ENCODE data around the gene SYCN. TPM values are rescaled to one million over a fixed set of nuclear protein-coding genes. Genes with fewer than 3 reads are reported as not detected.

The SYCN gene
- total and polyA plus RNA-seq, 9 donors: 1.2 to 2.4 TPM; not detected in 7

GRCh38 chr19:39157997-39158389, 46.1 kb downstream of the SYCN start:
- TF ChIP-seq CTCF (IDR thresholded peaks at IDR 0.05) (no peak), POLR2A (IDR thresholded peaks at IDR 0.05) (no peak), EP300 (IDR thresholded peaks at IDR 0.05) (no peak)
- Histone ChIP-seq H3K4me3 (no peak overlapping the region), H3K27me3 (no peaks in the 10 kb centered on the region), H3K4me1 (ENCODE audit: insufficient read depth) (peaks cover 43% of the 10 kb centered on the region), H3K27ac (no peak overlapping the region), H3K36me3 (no peaks in the 10 kb centered on the region), H3K9me3 (no peaks in the 10 kb centered on the region)
- 92 to 95% (median 92%) methylated on average over 15 of the region's 15 CpGs for WGBS, 3 donors
- intact Hi-C loops (cut with DNase I): no loop called here
- no peak for DNase-seq

GRCh38 chr19:39157275-39157996, 46.6 kb downstream of the SYCN start:
- intact Hi-C loops (cut with DNase I): no loop called here
- H3K27me3 ChIP-seq: no peaks in the 10 kb centered on the region
- WGBS, 3 donors: 42 to 65% (median 46%) methylated on average over 22 to 23 of the region's 23 CpGs
- no peak overlapping the region for H3K27ac ChIP-seq
- DNase-seq: no peak
- H3K4me1 ChIP-seq (ENCODE audit: insufficient read depth): peaks cover 40% of the 10 kb centered on the region
- no peaks in the 10 kb centered on the region for H3K9me3 ChIP-seq
- H3K36me3 ChIP-seq: no peaks in the 10 kb centered on the region
- H3K4me3 ChIP-seq: no peak overlapping the region
- no peak for TF ChIP-seq POLR2A (IDR thresholded peaks at IDR 0.05)
- TF ChIP-seq EP300 (IDR thresholded peaks at IDR 0.05): no peak
- TF ChIP-seq CTCF (IDR thresholded peaks at IDR 0.05): no peak

GRCh38 chr19:39156326-39157230, 47.5 kb downstream of the SYCN start:
- intact Hi-C loops (cut with DNase I): no loop called here
- Histone ChIP-seq H3K4me1 (ENCODE audit: insufficient read depth) (peaks cover 40% of the 10 kb centered on the region), H3K4me3 (peak overlapping the region; percentile 8), H3K27ac (no peak overlapping the region), H3K36me3 (no peaks in the 10 kb centered on the region), H3K27me3 (no peaks in the 10 kb centered on the region), H3K9me3 (no peaks in the 10 kb centered on the region)
- TF ChIP-seq POLR2A (IDR thresholded peaks at IDR 0.05): no peak
- TF ChIP-seq EP300 (IDR thresholded peaks at IDR 0.05): no peak
- TF ChIP-seq CTCF (IDR thresholded peaks at IDR 0.05): no peak
- 30 to 64% (median 35%) methylated on average over 13 to 24 of the region's 24 CpGs for WGBS, 3 donors
- DNase-seq: no peak

- 78 to 81% (median 79%) methylated on average over 15 of the region's 15 CpGs for WGBS, 3 donors
- intact Hi-C loops (cut with DNase I): no loop called here
- no peaks in the 10 kb centered on the region for H3K9me3 ChIP-seq
- H3K27ac ChIP-seq: no peak overlapping the region
- peak in 1 of 5 donors; percentile 19 for DNase-seq
- H3K36me3 ChIP-seq: no peaks in the 10 kb centered on the region
- no peak overlapping the region for H3K4me3 ChIP-seq
- TF ChIP-seq EP300 (IDR thresholded peaks at IDR 0.05) (no peak), POLR2A (IDR thresholded peaks at IDR 0.05) (no peak), CTCF (IDR thresholded peaks at IDR 0.05) (no peak)
- H3K27me3 ChIP-seq: no peaks in the 10 kb centered on the region
- H3K4me1 ChIP-seq (ENCODE audit: insufficient read depth): peaks cover 33% of the 10 kb centered on the region
Observed at GRCh38 chr19:39155741-39156140, 48.3 kb downstream of the SYCN start.

Data from ovary (tissue), 9 donors.